PFSK-1 (cell line): ENCODE measurements around the gene TMEM138.

Experiments used
- FOXP2 ChIP-seq: optimal IDR thresholded peaks from 2 replicates; pipeline ENCODE3; 2011; ENCODE audit warnings: borderline replicate concordance, control low read depth, inconsistent platforms; ENCODE audit not compliant: insufficient read depth; ENCODE audit errors: extremely low read length, extremely low read depth
- POLR2AphosphoS5 ChIP-seq: IDR thresholded peaks from 2 replicates; pipeline ENCODE4 v1.6.1; 2012; ENCODE audit warnings: low read depth, mild to moderate bottlenecking, control low read depth, low read length, moderate library complexity
- SIN3A ChIP-seq: IDR thresholded peaks from 2 replicates; pipeline ENCODE4 v1.6.1; 2012; ENCODE audit warnings: mild to moderate bottlenecking, low read length, moderate library complexity, borderline replicate concordance; ENCODE audit not compliant: insufficient read depth
- TAF1 ChIP-seq: IDR thresholded peaks from 2 replicates; pipeline ENCODE4 v1.6.1; 2012; ENCODE audit warnings: low read length, control low read depth, borderline replicate concordance; ENCODE audit not compliant: insufficient read depth
- TF ChIP-seq, protein P1 (sequence below), 2 experiments: IDR thresholded peaks; 2 replicates each; pipeline versions ENCODE4 v1.6.1 to v1.8.0; 2011 to 2012; ENCODE audit warnings: low read depth in 2 of 2, low read length in 2 of 2, control low read depth in 1 of 2, inconsistent platforms in 1 of 2, mild to moderate bottlenecking in 1 of 2, moderate library complexity in 1 of 2; ENCODE audit not compliant: insufficient read depth in 1 of 2

DNA sequence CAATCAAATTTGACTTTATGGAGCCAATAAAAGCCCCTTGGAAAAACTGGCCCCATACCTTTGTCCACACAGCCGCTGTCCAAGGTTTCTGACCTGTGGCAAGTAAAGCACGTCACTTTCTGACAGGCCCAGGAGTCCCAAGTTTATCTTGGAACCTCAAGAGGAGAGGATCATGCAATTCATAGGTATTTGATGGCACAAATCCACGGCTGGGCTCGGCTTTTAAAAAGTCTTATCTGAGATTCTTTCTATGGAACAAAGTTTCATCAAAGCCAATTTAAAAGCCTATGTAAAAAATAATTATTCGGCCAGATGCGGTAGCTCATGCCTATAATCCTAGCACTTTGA, 13.6 kb downstream of the TMEM138 start:
- no peak for TF ChIP-seq POLR2AphosphoS5
- TF ChIP-seq SIN3A = no peak
- TF ChIP-seq, protein P1, sequence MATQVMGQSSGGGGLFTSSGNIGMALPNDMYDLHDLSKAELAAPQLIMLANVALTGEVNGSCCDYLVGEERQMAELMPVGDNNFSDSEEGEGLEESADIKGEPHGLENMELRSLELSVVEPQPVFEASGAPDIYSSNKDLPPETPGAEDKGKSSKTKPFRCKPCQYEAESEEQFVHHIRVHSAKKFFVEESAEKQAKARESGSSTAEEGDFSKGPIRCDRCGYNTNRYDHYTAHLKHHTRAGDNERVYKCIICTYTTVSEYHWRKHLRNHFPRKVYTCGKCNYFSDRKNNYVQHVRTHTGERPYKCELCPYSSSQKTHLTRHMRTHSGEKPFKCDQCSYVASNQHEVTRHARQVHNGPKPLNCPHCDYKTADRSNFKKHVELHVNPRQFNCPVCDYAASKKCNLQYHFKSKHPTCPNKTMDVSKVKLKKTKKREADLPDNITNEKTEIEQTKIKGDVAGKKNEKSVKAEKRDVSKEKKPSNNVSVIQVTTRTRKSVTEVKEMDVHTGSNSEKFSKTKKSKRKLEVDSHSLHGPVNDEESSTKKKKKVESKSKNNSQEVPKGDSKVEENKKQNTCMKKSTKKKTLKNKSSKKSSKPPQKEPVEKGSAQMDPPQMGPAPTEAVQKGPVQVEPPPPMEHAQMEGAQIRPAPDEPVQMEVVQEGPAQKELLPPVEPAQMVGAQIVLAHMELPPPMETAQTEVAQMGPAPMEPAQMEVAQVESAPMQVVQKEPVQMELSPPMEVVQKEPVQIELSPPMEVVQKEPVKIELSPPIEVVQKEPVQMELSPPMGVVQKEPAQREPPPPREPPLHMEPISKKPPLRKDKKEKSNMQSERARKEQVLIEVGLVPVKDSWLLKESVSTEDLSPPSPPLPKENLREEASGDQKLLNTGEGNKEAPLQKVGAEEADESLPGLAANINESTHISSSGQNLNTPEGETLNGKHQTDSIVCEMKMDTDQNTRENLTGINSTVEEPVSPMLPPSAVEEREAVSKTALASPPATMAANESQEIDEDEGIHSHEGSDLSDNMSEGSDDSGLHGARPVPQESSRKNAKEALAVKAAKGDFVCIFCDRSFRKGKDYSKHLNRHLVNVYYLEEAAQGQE (IDR thresholded peaks at IDR 0.05; ENCODE audit: insufficient read depth in 1 of 2, low read depth in 2 of 2, low read length in 2 of 2) = 0 out of 4 replicates have a peak, but pooled peaks of 1 of the 2 experiments have one; percentile 48
- no peak for TF ChIP-seq FOXP2
- TF ChIP-seq TAF1 = no peak
